ENCODE data around the gene TCERG1L.
"Not testable (repeated sequence)": the region's sequence is repeated elsewhere in the genome, so short reads cannot be mapped to it uniquely, and the experiment has no call there.

The TCERG1L gene

GRCh38 chr10:131160219-131160875, 151.2 kb downstream of the TCERG1L start:
- no peak for DNase-seq

DNA sequence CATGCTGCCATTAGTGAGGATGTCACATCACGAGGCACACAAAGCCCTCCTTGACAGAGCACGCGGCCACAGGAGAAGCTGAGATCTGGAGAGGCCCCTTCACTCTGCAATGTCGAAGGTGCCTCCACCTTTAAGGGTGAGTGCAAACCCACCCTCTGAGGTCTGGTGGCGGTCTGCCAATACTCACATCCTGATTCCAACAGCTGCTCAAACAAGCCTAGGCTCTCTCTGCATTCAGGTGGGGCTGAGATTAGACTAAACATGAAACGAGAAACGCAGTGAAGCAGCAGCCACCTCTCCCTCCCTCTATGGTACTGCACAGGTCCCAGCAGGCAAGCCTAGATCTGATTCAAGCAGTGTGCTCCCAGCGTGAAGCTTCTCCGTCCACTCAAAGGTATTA, 151.8 kb downstream of the TCERG1L start:
- no peak for DNase-seq

GRCh38 chr10:131158695-131159094, 152.8 kb downstream of the TCERG1L start:
- DNase-seq, result no peak

DNA sequence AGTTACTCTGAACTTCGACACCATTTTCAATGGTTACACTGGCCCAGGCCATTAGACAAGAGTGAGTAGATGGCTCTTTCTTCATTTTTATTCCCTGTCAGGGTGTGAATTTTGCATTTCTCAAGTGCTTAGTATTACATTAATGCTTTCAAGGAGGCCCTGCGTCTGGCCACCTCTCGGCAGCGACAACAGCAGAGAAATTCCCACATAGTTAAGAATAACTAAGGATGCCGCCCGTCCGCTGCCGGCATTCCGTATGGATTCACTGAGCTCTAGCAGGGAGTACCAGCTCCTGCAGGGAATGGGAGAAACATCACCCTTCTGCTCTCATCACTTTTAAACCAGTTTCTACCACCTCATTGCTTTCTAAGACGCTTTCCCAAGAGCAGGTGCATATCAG, 153.6 kb downstream of the TCERG1L start:
- DNase-seq, result no peak

GRCh38 chr10:131155876-131156230, 155.7 kb downstream of the TCERG1L start:
- DNase-seq, result no peak

- no peak for DNase-seq
Observed at GRCh38 chr10:131155218-131155875, 156.2 kb downstream of the TCERG1L start.

GRCh38 chr10:131154306-131155025, 157.1 kb downstream of the TCERG1L start:
- DNase-seq, result no peak

DNA sequence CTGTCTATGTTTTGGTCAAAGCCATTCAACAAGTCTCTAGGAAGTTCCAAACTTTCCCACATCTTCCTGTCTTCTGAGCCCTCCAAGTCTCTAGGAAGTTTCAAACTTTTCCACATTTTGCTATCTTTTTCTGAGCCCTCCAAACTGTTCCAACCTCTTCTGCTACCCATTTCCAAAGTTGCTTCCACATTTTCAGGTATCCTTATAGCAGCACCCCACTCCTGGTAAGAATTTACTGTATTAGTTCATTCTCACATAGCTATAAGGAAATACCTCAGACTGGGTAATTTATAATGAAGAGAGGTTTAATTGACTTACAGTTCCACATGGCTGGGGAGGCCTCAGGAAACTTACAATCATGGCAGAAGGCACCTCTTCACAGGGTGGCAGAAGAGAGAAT, 159.1 kb downstream of the TCERG1L start:
- DNase-seq, result not testable (repeated sequence)

- no peak for DNase-seq
Observed at GRCh38 chr10:131150126-131150525, 161.4 kb downstream of the TCERG1L start.

GRCh38 chr10:131149586-131149985, 161.9 kb downstream of the TCERG1L start:
- no peak for DNase-seq

GRCh38 chr10:131149111-131149510, 162.4 kb downstream of the TCERG1L start:
- no peak for DNase-seq

DNA sequence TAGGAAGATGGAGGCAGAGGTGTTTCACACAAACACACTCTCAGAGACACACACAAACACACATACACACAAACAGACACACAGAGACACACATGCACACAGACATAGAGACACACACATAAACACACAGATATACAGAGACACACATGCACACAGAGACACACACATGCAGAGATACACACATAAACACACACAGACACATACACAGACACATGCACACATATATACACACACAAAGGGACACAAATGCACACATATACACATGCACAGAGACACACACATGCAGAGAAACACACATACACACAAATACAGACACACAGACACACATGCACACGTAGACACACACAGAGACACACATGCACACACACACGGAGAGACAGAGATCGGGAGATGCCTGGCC, 163.3 kb downstream of the TCERG1L start:
- no peak for DNase-seq

DNA sequence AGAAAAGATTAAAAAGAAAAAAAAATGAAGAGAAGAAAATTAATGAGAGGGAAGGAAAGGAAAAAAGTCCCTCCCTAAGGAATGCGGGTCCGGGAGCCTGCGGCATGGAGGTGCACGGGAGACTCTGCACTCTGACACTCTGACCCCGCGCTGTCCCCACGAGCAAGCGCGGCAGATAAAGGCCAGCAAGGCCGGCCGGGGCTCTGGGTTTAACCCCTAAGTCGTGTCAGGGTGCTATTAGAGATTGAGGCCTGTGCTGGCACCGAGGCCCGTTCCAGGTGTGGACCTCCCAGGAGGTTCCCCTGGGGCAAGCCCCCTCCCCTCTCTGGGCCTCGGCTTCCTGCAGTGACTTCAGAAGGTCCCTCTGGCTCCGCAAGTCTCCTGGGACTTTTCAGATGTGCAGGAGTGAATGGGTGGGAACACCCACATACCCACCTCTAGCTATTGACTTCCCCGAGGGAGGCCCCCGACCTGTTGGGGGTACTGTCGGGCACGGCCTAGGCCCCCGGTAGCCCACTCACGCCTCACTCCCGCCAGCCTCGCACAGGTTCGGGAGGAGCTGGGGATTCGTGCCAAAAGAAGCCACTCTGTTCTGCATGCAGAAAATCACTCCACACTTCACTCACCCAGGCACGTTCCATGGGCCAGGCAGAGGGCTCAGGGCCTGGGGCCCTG, 164.1 kb downstream of the TCERG1L start:
- no peak for DNase-seq

DNA sequence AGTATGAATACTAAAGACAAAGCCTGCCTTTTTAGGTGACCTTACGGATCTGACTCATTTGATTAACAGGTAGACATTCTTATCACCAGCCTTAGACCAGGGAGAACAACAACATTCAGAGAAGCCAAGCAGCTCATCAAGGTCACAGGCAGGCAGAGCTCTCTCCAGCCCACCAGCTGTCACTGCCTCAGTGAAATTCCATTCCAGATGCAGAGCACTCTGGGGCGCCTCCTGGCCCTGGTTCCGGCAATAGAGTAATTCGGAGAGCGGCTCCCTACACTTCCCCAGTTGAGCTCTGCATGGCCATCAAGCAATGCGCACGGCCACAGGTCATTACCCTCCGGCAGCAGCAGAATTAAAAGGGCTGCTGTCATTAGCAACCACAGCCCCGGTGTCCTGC, 164.7 kb downstream of the TCERG1L start:
- no peak for DNase-seq

DNA sequence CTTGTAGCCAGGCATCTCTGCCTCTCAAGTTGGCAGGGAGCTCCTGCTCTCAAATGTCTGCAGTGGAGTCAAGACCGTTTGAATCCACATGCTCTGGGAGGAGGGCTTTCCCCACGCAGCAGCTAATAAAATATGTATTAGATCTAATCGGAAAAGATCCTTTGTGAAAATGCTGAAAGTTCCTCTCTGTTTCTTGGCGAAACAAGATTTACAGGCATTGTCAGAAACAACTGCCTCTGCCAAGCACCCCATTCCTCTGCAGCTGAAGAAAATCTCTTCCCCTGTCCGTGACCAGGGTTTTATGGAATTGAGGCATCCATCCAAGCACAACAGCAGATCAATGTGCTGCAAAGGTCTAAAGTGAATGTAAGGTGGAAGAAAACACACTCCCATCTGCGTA, 165.8 kb downstream of the TCERG1L start:
- no peak for DNase-seq

DNA sequence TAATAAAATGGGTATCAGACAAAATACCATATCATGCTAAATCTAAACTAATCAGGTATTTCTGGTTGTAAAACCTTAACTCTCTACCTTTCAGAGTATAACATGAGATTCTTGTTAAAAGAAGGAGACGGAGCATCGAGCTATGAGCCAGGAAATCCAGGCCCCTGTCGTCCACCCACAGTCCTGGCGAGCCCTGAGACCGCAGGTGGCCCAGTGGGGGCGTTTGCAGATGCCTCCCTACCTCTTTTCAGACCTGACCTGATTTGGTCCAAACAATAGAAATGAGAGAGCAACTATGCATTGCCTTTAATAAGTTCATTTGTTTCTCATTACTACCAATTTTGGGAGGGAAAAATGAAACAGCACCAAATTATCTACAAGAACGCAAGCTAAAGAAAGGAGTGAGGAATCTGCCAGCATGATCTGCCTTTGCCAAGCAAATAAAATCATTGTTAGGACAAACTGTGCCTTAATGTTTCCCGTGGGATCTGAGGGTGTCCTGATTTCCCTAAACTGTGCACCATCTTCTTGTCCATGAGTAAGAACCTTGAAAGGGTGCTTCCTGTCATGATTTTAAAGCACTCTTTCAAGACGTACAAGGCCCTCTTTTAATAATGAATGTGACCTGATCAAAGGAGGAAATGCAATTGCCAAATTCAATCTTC, 166.7 kb downstream of the TCERG1L start:
- DNase-seq, result no peak

GRCh38 chr10:131144196-131144595, 167.3 kb downstream of the TCERG1L start:
- no peak for DNase-seq

GRCh38 chr10:131143425-131144165, 167.9 kb downstream of the TCERG1L start:
- DNase-seq, result no peak

- no peak for DNase-seq
Observed at GRCh38 chr10:131142517-131143380, 168.8 kb downstream of the TCERG1L start.

DNA sequence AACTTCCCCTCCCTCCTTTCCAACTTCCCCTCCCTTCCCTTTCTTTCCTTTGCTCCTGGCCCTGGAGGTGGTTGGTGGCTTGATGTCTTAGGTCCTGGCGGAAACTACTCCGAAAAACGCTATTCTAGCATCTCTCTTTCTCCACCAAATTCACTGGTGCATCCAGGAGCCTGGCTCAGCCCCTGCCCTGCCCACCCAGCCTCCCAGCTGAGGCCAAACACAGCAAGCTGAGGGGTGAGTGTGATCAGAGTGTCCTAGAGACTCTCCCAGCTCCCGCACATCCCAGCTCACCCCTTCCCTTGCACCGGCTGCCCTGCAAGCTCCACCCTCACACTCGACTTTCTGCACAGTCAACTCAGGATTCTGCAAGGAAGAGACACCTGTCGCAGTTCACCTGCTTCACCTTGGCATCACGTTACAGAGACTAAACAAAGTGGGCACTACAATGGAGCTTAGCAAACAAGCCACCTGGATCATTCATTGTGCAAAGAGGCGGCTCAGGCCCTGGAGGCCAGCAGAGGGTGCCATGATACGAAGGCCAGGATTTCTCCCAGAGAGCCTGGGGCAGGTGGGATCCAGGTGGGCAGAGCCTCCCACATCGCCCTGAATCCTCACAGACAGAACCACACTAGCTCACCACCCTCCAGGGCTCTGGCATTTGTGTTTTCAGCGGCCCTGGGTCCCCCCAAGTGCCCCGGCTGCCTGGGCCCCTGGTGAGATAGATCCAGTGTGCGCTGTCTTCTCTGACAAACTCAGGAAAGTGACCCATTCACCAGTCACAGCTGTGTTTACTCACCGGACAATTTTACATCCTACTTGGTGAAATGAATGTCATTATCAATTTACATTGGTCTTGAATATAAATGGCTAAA, 169.6 kb downstream of the TCERG1L start:
- no peak for DNase-seq

Data from hippocampal formation (tissue), 2 donors.